PC-9 (cell line): ENCODE data around the gene ANGPTL2.

ENCODE experiments used
- CTCF ChIP-seq: fragments of 200-600 bp; sonication (generic); conservative IDR thresholded peaks from 2 replicates; pipeline ENCODE4 v1.6.1; 2017; ENCODE audit warnings: mixed run types, antibody characterized with exemption, mild to moderate bottlenecking, moderate library complexity
- EZH2 ChIP-seq: fragments of 200-600 bp; sonication (generic); IDR thresholded peaks from 2 replicates; pipeline ENCODE4 v1.8.0; 2017; ENCODE audit warnings: antibody characterized with exemption, low read depth

- TF ChIP-seq CTCF (no peak), EZH2 (no peak)
These were observed 16.0 kb upstream of the ANGPTL2 start for GRCh38 chr9:127138444-127138843.
